ENCODE results near the gene CXCL3.
"Not testable (repeated sequence)": the region's sequence is repeated elsewhere in the genome, so short reads cannot be mapped to it uniquely, and the experiment has no call there.

The CXCL3 gene

DNA sequence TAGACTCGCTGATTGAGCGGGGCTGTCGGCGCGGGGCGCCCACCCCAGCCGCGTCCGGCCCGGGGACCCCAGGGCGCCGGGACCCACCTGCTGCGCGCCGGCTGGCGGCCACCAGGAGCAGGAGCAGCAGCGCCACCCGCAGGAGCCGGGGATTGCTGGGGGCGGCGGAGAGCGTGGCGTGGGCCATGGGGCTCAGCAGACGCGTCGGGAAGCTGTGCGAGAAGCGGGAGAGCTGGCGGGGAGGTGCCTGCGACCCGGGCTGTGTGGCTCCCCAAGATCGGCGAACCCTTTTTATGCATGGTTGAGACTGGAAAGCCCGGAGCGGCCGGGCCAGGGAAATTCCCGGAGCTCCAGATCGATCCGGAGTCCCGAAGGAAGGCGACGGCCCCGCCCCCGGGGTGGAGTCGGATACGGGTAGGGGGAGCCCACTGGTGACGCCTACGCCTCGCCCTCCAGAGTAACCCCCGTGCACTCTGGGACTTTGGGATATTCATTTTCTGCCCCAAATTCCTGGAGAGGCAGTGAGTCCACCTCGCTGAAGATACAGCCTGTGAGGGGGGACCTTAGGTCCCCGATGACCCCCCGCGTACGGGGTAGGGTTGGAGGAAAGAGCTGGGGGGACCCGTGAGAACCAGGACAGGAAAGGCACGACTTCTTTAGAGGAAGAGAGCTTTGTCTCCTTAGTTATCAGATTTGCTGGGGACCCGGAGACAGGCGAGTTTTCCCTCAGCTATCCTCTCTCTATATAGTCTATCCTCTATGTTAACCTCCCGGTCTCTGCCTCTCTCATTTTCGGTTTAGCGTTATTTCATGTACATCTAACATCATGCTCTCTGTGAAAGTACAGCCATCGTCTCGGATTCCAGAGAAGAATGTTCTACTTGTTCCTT, at the start of gene CXCL3:
TSS of gene CXCL3 (minus strand) at position 265 of the 890 bp plus-strand sequence. CDS start at position 187, 78 bp downstream.
- no peak for DNase-seq (ENCODE audit: low read depth)

DNA sequence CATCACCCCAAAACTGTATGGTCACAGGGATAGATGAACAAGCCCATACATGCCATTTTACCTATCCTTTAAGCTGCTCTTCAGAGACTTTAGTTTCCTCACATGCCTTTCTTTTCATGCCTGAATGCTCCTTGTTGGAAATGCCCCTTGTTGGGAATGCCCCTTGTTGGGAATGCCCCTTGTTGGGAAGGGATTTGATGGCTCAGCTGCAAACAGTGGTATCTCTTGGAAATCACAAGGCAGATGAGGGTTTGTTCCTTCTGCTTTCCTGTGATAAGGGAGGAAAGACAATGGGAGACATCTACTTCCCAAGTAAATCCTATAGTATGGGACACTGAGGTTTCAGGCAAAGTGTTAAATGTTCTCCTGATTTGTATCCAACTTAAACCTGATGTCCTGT, 49.0 kb upstream of the CXCL3 start:
- no peak for DNase-seq (ENCODE audit: low read depth)

DNA sequence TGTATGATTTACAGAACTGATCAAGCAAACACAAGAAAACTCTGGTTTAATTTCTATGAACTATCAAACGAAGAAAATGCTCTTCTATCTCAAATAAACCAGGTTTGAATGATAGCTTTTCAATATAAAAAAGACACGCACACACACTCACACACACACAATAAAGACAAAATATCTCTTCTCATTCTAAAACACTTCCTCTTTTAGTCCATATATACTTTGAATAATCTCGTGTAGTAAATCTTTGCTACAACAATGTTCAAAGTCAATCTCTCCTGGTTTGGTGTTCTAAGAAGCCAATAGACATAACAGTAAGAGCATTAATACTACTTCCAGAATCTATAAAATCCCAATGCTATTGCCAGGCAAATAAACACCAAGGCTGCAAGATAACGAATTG, 47.2 kb upstream of the CXCL3 start:
- no peak for DNase-seq (ENCODE audit: low read depth)

DNA sequence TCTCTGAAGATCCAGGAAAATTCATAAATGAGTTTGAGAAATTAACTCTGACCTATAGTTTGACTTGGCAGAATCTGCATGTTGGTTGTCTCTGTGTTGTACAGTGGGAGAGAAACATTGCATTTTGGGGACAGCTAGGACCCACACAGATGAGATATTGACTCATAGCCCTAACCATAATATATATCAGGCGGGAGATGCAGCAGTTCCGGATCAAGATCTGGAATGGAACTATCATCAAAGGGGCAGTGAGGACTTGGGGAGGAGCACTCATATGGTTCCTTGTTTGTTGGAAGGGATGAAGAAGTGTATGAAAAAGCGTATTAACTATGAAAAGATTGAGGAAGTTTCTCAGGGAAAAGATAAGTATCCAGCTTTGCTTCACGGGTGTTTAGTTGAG, 46.5 kb upstream of the CXCL3 start:
- DNase-seq (ENCODE audit: low read depth), result no peak

DNA sequence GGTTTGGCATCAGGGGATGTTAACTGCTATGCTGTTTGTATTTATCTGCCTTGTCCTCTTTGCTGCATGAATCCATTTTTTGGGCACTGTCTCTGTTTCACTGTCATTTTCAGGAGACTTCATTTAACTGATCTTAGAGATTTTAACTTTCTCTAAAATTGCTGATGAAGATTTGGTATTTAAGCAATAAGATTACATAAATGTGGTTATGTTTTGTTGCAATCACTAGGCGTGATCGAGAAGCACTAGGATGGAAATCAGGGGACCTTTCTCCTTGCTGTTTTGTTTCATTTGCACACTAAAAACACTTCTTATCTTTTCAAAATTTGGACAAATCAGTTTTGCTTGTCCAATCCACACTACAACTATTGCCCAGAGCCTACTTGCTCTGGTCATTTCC, 45.1 kb upstream of the CXCL3 start:
- DNase-seq (ENCODE audit: low read depth), result no peak

DNA sequence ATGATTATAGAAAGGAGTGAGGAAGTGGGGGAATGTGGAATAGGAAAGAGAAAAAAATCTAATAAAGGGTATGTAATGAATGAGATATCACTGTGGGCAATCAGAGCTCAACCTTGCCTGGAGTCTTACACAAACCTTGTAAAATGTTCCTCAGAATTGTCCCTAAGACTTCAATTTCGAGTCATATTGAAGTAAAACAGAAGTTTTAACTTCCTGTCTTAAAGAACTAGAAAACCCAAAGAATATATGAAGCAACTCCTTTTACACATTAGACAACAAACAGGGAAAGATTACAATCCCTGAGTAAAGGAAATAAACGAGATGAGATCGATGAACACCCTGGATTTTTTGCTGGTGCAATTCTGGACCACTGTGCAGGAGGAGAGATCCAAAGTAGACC, 42.5 kb upstream of the CXCL3 start:
- DNase-seq (ENCODE audit: low read depth), result no peak

DNA sequence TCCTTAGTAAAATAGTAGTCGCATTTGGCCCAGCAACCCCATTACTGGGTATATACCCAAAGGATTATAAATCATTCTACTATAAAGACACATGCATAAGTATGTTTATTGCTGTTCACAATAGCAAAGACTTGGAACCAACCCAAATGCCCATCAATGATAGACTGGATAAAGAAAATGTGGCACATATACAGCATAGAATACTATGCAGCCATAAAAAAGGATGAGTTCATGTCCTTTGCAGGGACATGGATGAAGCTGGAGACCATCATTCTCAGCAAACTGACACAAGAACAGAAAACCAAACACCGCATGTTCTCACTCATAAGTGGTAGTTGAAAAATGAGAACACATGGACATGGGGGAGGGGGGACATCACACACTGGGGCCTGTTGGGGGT, 41.9 kb upstream of the CXCL3 start:
- DNase-seq (ENCODE audit: low read depth), result not testable (repeated sequence)

DNA sequence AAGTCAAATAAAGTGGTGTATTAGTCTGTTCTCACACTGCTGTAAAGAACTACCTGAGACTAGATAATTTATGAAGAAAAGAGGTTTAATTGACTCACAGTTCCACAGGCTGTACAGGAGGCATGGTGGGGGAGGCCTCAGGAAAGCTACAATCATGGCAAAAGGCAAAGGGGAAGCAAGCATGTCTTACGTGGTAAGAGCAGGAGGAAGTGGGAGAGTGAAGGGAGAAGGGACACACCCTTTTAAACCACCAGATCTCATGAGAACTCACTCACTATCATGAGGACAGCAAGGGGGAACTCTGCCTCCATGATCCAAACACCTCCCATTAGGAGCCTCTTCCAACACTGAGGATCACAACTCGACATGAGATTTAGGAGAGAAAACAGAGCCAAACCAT, 40.5 kb upstream of the CXCL3 start:
- DNase-seq (ENCODE audit: low read depth), result not testable (repeated sequence)

DNA sequence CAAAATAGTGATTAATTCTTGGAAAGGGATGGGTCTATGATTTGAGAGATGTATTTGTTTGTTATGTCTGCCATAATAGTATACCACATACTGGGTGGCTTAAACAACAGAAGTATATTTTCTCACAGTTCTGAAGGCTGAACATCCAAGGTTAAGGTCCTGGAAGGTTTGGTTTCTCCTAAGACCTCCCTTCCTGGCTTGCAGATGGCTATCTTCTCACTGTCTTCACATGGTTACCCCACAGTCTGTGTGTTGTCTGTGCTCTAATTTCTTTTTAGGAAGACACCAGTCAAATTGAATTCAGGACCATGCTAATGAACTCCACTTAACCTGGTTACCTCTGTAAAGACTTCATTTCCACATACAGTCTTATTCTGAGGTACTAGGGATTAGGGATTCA, 34.9 kb upstream of the CXCL3 start:
- no peak for DNase-seq (ENCODE audit: low read depth)

DNA sequence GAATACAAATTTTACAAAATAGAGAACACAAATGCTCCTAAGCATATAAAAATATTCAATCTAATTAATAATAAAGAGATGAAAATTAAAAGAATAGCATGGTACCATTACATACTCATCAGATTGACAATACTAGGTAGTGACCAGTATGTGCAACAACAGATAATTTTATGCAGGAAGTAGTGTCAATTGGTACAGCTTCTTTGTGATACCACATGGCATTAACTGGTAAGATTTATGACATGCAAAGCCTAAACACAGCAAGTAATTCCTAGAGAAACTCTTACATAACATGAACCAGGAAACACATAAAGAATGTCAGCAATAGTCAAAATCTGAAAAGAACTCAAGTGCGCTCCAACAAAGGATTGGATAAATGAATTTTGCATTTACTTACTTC, 34.2 kb upstream of the CXCL3 start:
- no peak for DNase-seq (ENCODE audit: low read depth)

DNA sequence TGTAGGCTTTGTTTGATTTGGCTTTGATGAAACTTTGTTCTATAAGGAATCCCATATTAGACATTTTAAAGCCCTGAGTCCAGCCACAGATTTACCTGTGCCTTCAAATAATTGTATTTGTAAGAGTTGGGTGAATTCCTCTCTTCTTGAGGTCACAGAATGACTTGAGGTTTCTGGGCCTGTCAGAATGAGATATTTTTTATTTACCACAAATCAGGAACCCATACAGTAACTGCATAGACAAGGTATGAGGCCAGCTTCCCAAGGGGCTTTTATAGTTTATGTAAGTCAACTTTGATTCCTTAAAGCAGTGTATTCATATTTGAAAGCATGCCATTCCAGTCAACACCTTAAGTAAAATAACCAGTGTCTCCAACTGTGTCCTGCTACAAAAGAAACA, 29.1 kb upstream of the CXCL3 start:
- DNase-seq (ENCODE audit: low read depth), result no peak

DNA sequence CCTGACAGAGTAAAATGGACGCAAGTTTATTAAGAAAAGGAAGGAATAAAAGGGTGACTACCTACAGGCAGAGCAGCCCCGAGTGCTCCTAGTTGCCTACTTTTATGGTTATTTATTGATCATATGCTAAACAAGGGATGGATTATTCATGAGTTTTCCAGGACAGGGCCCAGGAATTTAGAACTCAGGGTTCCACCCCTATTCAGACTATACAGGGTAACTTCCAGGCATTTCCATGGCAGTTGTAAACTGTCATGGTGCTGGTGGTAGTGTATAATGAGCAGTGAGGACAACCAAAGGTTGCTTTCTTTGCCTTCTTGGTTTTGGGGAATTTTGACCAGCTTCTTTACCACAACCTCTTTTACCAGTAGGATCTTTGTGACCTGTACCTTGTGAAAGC, 27.7 kb upstream of the CXCL3 start:
- no peak for DNase-seq (ENCODE audit: low read depth)

DNA sequence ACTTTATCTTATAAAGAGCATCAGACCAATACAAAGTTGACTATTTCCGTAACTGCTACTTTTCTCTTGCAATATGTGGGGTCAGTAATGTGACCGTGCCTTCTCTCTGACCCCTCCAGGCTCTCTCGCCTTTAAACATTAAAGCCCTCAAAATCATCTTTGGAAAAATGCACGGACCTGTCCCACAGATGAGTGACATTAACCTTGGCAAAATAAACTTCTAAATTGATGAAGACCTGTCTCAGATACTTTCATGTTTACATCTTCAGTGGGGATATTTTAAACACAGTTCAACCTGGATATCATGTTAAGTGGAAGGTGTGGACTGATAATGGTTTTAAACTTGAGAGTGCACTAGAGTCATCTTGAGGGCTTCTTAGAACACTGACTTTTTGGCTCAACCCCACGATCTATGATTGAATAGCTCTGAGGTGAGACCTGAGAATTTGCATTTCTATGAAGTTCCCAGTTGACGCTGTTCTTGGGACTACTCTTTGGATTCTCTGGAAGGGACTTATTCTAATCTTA, 26.7 kb upstream of the CXCL3 start:
- DNase-seq (ENCODE audit: low read depth), result no peak

DNA sequence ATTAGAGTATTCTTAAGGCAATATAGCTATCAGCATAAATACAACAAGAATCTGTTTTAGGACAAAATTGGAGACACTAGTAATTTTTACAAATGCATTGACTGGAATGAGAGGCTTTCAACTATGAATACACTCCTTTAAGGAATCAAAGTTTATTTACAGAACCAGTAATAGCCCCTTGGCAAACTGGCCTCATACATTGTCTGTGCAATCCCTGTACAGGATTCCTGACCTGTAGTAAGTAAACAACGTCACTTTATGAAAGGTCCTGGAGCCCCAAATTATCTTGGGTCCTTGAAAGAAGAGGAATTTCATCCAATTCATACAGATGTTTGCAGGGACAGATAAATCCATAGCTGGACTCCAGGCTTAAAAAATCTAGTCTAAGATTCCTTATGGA, 25.4 kb upstream of the CXCL3 start:
- no peak for DNase-seq (ENCODE audit: low read depth)

DNA sequence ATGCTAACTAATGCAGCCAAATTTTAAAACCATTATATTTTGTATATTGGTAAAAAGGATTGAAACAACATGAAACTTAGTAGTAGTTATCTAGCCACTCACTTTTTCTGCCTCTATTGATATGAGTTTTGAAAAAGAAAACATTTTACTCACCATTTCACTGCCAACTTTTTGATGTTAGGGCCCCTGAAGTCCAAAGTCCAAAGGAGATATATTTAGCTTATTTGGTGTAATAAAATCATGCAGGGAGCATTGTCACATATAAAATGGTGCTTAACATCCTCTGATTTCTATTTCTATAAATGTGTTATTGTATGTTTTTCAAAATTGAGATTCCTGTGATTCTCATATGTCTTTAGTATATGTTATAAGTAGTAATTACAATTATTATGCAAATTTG, 24.5 kb upstream of the CXCL3 start:
- DNase-seq (ENCODE audit: low read depth), result no peak

DNA sequence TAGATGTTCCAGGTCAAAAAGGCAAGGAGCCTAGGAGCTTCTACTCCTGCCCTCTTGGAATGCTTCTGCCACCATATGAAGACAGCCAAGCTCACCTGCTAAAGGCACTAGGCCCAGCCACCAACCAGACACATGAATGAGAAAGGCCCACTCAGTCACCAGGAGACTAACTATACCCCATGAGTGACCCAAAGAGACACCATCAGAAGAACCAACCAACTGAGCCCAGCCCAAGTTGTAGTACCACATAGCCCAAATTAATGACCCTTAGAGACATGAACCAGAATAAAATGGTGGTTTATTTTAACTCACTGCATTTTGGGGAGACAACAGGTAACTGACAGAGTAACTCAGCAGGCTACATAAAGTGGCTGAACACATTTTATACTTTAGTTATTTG, 22.9 kb upstream of the CXCL3 start:
- DNase-seq (ENCODE audit: low read depth), result no peak

DNA sequence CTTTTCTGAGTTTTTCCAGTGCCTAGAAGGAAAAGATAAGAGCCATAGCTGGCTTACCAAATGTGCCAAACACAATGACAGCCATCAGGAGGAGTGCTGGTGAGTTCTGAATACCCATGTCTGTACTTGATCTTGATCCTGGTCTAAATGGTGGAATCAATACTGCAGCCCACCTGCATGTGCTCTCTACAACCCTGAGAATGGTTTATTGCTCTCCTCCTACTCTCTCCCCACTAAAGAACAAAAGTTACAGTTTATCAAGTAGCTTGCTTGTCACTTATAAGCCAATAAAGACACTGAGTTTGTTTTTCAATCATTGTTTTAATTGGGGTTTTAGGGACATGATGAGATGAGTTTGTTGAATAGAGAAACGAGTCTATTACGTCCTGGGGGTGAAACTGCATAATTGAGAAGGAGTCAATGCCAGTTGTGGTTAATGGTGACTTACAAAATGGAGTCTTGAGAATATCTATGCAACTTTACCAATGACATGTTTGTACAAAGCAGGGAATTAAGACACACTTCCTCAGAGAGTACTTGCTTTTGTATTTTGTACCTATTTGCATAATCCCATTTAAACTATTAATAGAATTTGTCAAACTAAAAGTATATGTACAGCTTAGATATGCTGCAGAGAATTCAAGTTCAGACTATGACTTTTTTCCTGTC, 20.8 kb upstream of the CXCL3 start:
- no peak for DNase-seq (ENCODE audit: low read depth)

DNA sequence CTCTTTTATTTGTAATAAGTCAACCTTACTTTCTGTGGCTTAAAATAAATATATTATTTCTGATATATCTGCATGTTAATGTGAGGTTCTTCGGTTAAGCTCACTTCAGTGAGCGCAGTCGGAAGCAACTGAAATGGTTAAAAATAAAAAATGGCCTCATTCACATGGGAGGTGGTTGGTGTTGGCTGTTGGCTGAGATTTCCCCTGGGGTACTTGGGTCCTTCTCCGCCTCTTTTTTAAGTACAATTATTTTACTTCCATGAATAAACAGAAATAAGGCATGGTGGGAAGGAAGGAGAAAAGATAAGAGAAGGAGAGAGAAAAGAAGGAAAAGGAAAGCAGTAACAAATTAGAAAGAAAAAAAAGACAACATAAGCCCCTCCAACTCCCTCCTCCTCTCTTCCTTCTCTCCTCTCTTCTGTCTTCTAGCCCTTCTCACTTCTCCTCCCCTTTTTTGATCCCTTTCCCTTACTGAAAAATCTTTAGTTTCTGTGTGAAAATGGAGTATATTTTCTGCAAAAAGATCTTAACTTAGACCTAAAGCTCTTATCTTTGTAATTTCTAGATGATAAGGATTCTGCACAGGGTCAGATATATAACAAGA, 19.7 kb upstream of the CXCL3 start:
- DNase-seq (ENCODE audit: low read depth), result no peak

DNA sequence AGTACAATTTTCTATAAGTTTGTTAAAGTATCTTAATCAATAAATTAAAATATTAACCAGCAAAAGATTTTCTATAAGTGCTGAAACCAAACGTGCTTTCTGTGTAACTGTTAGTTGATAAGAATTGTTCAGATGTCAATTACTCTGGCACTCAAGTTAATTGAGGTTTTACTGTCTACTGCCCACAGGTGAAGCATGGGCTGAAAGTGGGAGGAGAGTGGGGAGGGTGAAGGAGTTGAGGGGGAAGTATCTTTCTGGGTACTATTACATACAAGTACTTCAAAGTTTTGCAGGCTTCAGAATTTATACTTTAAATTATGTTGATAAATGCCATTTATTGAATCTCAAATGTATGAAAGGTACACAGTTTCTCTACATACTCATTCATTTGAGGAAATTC, 19.1 kb upstream of the CXCL3 start:
- DNase-seq (ENCODE audit: low read depth), result no peak

DNA sequence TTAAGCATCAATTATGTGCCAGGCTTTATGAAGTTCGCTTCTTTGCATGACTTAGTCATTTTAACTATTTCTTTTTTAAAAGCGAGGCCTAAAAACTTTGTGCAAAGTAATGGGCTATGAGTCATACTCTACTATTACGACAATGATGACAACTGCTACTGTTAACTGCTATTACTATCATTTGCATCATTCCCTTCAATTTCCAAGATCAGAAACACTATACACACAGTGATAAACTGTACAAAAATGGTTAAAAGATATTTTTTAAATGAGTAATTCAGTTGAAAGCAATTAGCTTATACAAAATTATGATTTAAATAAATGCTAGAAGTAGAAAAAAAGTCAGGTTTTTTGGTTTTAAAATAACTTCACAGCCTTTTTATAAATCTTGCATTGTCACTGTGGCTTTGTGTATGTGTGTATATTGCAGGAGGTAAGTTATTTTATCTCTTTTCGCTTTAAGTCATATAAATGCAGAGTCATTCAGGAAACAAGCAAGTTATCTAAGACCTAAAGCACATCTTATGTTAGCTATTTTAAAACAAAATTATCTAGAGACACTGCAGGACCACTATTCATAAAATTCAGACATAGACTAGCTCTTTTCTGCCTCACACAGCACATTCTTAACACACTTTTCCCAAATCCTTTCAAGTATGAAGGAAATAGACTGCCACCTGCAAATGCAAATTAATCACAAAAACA, 18.5 kb upstream of the CXCL3 start:
- peak; percentile 83 for DNase-seq (ENCODE audit: low read depth)

DNA sequence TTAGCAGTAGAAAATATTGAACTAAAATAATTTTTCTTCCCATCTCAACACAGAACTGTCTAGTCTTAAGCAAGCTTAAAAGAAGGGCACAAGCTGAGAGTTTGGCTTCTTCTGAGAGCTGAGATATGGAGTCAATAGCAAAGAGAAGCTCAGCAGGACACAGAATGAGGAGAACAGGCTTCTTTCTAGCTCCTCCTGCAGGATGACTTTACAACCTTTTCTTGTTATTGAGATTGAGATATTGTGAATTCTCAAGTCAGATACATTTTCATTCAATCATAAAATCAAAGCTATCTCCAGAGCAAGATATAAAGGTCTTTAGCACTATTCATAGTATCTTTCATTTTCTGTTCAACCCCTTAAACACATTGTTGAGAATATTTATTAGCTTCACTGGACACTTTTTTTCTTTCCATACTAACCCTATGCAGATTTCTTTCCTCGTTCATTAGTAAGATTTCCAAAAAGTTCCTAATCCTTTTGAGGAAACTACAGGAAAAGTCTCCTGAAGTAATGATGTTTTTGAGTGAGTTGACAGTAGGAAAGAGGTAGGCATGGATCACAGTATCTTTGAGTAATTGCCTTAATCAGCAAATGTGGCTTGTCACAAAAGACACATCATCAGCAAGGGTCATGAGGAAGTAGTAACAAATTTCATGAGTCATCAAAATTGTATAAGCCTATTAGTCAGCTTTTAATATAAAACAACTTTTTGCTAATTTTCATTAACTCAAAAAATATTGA, 17.8 kb upstream of the CXCL3 start:
- DNase-seq (ENCODE audit: low read depth), result no peak

DNA sequence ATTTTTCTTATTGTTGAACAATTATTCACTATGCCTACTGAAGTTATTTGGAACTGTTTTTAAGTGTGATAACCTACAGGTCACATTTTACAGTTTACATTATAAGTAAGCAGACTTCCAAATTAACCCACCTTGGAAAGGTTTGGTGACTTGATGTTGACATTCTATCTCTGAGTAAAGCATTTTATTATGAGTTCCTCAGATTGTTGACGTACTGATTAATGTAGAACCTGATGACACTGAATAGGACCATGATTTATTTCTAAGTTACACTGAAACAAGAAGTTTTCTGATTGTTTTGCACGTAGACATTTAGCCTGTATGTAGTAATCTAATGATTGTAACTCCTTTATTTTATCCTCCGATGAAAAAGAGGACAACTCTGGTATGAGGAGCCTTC, 17.0 kb upstream of the CXCL3 start:
- DNase-seq (ENCODE audit: low read depth), result no peak
